Peyer's patch (tissue), 4 donors: Measurements from ENCODE around the gene KLHL22. TPM values are rescaled to one million over a fixed set of nuclear protein-coding genes. Genes with fewer than 3 reads are reported as not detected.

Source experiments
- DNase-seq, 3 donors: peaks; one replicate each; pipeline ENCODE4 v3.0.0-alpha.2; 2017 to 2019
- H3K27ac ChIP-seq, 4 donors: fragments of 200-600 bp; sonication (generic); one replicate each; pipeline ENCODE4 v1.5.1; 2016 to 2019
- H3K27me3 ChIP-seq, 2 donors: fragments of 200-600 bp; sonication (generic); one replicate each; pipeline ENCODE4 v1.5.1; 2019
- H3K36me3 ChIP-seq, 3 donors: fragments of 200-600 bp; sonication (generic); one replicate each; pipeline ENCODE4 v1.5.1; 2016 to 2019
- H3K4me1 ChIP-seq, 4 donors: fragments of 200-600 bp; sonication (generic); one replicate each; pipeline ENCODE4 v1.5.1; 2016 to 2019
- H3K4me3 ChIP-seq, 4 donors: fragments of 200-600 bp; sonication (generic); 1 replicate in 3 of 4; 2 replicates in 1 of 4; pipeline ENCODE4 v1.5.1; 2016 to 2019; ENCODE audit warnings: mild to moderate bottlenecking in 1 of 4
- H3K9me3 ChIP-seq, 4 donors: fragments of 200-600 bp; sonication (generic); one replicate each; pipeline ENCODE4 v1.5.1; 2016 to 2019; ENCODE audit warnings: mild to moderate bottlenecking in 1 of 4
- POLR2A ChIP-seq, 2 donors: fragments of 450-650 bp; IDR thresholded peaks; one replicate each; pipeline ENCODE4 v1.5.1; 2017; ENCODE audit warnings: antibody characterized with exemption in 2 of 2, mild to moderate bottlenecking in 2 of 2, moderate library complexity in 2 of 2
- total RNA-seq, 4 donors: library from RNA; depleted of rRNA; stranded (reverse); fragments of >200 nt; gene quantifications; one replicate each; pipeline ENCODE4 v1.1.0, GENCODE V29; 2016
- TF ChIP-seq, protein P1 (sequence below), 6 experiments: fragments of 450-650 bp in 4 of 6; fragments of 200-600 bp in 2 of 6; sonication (generic) in 1 of 6; IDR thresholded peaks; one replicate each; pipeline ENCODE4 v1.5.1; 2017 to 2019; ENCODE audit warnings: antibody characterized with exemption in 6 of 6, mild to moderate bottlenecking in 3 of 6, moderate library complexity in 1 of 6

The KLHL22 gene
- total RNA-seq, 4 donors from 2014 or later, result 12.6 to 23.9 (median 19.2) TPM

DNA sequence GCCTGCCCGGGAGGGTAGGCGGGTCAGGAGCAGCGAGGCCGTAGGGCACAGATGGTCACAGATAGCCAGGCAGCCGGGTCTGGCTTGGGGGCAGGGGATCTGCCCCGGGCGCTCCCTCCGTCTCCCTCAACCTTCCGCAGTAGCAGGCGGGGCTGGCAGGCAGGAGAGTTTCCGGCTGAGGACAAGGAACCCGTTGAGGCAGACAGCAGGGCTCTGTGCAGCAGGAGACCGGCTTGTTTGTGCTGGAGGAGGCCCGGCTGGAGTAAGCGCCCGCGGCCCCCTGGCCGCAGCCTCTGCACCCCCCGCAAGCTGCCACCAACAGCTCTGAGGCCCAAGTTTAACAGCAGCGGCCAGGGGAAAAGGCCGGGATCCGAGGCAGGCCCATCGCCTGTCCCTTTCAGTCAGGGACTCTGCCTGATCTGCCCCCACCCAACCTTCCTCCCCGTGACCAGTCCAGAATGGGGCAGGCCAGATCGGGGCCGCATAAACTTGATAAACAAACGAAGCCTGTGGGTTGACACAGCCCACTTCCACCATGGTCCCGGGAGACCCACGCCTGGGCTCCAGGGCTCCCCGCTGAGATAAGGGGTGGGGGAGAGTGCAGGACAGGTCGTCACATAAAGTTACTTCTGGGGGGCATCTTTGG lies 71.6 kb downstream of the KLHL22 start:
- TF ChIP-seq, protein P1, sequence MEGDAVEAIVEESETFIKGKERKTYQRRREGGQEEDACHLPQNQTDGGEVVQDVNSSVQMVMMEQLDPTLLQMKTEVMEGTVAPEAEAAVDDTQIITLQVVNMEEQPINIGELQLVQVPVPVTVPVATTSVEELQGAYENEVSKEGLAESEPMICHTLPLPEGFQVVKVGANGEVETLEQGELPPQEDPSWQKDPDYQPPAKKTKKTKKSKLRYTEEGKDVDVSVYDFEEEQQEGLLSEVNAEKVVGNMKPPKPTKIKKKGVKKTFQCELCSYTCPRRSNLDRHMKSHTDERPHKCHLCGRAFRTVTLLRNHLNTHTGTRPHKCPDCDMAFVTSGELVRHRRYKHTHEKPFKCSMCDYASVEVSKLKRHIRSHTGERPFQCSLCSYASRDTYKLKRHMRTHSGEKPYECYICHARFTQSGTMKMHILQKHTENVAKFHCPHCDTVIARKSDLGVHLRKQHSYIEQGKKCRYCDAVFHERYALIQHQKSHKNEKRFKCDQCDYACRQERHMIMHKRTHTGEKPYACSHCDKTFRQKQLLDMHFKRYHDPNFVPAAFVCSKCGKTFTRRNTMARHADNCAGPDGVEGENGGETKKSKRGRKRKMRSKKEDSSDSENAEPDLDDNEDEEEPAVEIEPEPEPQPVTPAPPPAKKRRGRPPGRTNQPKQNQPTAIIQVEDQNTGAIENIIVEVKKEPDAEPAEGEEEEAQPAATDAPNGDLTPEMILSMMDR (IDR thresholded peaks at IDR 0.05), result no peak
- TF ChIP-seq POLR2A (IDR thresholded peaks at IDR 0.05), result no peak
- no peaks in the 10 kb centered on the region for H3K36me3 ChIP-seq
- DNase-seq, result peak in 1 of 3 donors; percentile 48
- no peak overlapping the region for H3K4me3 ChIP-seq
- peaks cover 0 to 20% (median 5%) of the 10 kb centered on the region in 4 donors for H3K4me1 ChIP-seq
- no peaks in the 10 kb centered on the region for H3K9me3 ChIP-seq
- H3K27me3 ChIP-seq, result no peaks in the 10 kb centered on the region
- H3K27ac ChIP-seq, result no peak overlapping the region

DNA sequence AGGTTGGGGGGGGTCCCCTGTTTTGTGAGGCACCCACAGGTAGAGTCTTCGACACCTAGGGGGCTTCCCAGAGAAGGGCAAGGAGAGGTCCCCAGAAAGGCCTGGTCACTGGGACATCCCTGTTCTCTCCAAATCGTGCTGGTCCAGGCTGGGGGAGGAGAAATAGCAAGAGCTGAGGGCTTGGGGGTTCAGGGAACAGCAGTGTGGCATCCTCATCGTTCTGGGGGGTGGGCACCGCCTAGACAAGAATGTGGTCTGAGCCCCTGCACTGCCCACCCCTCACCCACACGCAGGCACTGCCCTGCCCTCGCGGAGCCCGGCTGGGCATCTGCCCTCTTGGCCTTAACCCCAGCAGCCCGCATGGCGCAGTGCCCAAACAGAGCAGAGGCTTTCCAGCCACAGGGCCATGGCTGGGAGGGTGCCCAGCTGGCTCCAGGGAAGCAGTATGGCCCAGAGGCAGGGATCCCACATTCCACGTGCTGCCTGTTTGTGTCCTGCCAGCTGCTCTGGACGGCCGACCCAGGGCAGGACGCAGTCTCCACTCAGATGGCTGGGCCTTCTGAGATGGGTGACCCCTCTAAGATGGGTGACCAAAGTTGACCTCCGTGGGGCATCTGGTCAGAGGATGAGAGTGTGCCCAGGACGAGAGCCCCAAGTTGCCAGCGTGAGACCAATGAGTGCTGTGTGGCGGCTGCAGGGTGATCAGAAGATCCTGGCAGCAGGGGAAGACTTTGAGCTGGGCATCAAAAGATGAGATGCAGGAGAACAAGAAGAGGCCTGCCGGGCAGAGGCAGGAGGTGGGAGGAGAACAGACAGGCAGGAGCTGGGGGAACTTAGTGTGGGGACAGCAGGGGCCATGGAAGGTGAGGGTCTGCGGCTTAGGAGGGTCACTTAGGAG lies 72.3 kb downstream of the KLHL22 start:
- Histone ChIP-seq H3K36me3 (no peaks in the 10 kb centered on the region), H3K27ac (no peak overlapping the region), H3K9me3 (no peaks in the 10 kb centered on the region), H3K27me3 (no peaks in the 10 kb centered on the region), H3K4me1 (peaks cover 0 to 20% (median 8%) of the 10 kb centered on the region in 4 donors), H3K4me3 (no peak overlapping the region)
- peak in 1 of 3 donors; percentile 47 for DNase-seq
- TF ChIP-seq, protein P1 (IDR thresholded peaks at IDR 0.05), result no peak
- no peak for TF ChIP-seq POLR2A (IDR thresholded peaks at IDR 0.05)

DNA sequence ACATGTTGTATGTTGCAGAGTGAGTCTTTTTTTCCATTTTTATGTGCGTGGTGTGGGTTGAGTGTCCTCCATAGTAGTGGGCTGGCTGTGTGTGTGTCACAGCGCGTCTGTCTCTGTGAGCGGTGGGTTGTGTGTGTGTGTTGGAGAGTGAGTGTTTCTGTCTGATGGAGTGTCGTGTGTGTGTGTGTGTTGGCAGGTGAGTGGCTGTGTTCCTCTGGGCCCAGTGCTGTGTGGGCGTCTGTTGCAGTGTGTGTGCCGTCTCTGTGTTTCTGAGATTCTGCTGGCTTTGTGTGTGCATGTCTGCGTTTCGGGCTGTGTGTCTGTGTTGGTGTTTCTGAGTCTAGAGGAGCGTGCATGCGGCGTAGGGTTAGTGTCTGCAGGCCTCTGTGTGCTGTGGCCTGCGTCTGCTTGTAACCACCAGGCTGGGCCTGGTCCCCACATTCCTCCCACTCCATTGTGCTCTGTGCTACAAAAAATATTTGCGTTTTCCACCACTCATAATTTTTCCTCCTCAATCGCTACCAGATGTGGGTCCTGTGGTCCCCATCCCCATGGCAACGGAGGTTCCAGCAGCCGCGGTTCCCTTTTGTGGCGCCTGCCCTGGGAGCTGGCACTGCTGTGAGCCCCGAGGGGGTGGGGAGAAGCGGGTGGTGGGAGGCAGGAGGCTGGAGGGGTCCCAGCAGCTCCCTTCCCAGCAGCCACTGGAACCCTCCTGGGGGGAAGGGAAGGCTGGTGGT lies 73.2 kb downstream of the KLHL22 start:
- no peak overlapping the region for H3K27ac ChIP-seq

DNA sequence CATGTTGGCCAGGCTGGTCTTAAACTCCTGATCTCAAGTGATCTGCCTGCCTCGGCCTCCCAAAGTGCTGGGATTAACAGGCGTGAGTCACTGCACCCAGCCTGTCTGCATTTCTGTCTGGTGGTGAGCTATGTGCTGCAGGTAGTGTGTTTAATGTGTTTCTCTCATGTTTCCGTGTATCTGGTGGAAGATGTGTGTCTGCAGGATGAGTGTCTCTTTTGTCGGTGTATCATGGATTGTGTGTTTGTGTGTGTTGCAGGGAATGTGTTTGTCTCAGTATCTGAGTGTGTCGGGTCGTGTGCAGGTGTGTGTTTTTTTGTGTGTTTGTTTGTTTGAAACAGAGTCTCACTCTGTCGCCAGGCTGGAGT lies 74.1 kb downstream of the KLHL22 start:
- Histone ChIP-seq H3K36me3 (no peaks in the 10 kb centered on the region), H3K4me3 (no peak overlapping the region), H3K4me1 (peaks cover 0 to 25% (median 8%) of the 10 kb centered on the region in 4 donors), H3K9me3 (no peaks in the 10 kb centered on the region), H3K27ac (no peak overlapping the region), H3K27me3 (no peaks in the 10 kb centered on the region)
- TF ChIP-seq POLR2A (IDR thresholded peaks at IDR 0.05), result no peak
- TF ChIP-seq, protein P1 (IDR thresholded peaks at IDR 0.05), result no peak
- DNase-seq, result no peak

More for the DNA sequence above, 73.2 kb downstream of the KLHL22 start:
- Histone ChIP-seq H3K4me3 (no peak overlapping the region), H3K4me1 (peaks cover 0 to 25% (median 8%) of the 10 kb centered on the region in 4 donors), H3K27me3 (no peaks in the 10 kb centered on the region), H3K36me3 (no peaks in the 10 kb centered on the region), H3K9me3 (no peaks in the 10 kb centered on the region)
- DNase-seq, result no peak
- TF ChIP-seq POLR2A (IDR thresholded peaks at IDR 0.05), result no peak
- TF ChIP-seq, protein P1 (IDR thresholded peaks at IDR 0.05), result no peak

DNA sequence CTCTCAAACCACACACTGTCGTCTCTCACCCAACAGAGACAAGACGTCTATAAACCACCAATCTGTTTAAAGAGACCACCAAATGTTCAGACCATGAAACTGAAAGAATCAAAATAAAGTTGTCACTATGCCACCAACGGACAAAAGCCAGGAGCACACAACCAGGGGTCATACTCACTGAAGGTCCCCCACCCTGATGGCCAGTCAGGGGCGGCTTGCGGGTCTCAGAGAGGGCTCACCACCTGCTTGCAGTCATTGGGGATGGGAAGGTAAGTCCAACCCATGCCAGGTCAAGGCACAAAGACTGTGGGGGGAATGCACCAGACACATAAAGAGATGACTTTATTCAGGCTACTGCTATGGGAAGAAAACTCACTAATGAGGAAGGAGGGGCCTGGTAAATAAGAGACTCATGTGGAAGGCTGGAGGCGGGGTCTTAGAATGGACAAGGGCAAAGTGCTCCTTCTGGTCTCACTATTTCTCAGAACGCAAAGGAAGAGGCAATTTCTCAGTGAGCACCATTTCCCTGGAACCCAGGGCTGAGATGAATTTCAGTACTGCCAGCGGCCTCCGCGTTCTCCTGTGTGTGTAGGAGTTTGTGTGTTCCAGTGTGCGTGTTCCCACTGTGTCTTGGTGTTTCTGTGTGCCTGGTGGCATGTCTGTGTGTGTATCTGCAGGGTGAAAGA lies 75.3 kb downstream of the KLHL22 start:
- Histone ChIP-seq H3K4me3 (no peak overlapping the region), H3K36me3 (no peaks in the 10 kb centered on the region), H3K27me3 (no peaks in the 10 kb centered on the region), H3K9me3 (no peaks in the 10 kb centered on the region), H3K27ac (no peak overlapping the region), H3K4me1 (peaks cover 0 to 16% (median 4%) of the 10 kb centered on the region in 4 donors)
- no peak for TF ChIP-seq POLR2A (IDR thresholded peaks at IDR 0.05)
- TF ChIP-seq, protein P1 (IDR thresholded peaks at IDR 0.05), result no peak
- DNase-seq, result peak in 2 of 3 donors; percentile 20 to 36
